Esophagus muscularis mucosa (tissue), 3 donors: ENCODE results near the gene CFAP300.

Experiments used
- EP300 ChIP-seq: sonication (generic); formaldehyde crosslinking; IDR thresholded peaks from one replicate; pipeline ENCODE4 v1.6.1; 2017; ENCODE audit warnings: antibody characterized with exemption
- TF ChIP-seq, protein P1 (sequence below), 3 experiments: fragments of 200-600 bp in 2 of 3; fragments of 450-650 bp in 1 of 3; sonication (generic) in 2 of 3; IDR thresholded peaks; one replicate each; pipeline ENCODE4 v1.5.1; 2017 to 2019; ENCODE audit warnings: antibody characterized with exemption in 3 of 3, mild to moderate bottlenecking in 2 of 3, moderate library complexity in 1 of 3

DNA sequence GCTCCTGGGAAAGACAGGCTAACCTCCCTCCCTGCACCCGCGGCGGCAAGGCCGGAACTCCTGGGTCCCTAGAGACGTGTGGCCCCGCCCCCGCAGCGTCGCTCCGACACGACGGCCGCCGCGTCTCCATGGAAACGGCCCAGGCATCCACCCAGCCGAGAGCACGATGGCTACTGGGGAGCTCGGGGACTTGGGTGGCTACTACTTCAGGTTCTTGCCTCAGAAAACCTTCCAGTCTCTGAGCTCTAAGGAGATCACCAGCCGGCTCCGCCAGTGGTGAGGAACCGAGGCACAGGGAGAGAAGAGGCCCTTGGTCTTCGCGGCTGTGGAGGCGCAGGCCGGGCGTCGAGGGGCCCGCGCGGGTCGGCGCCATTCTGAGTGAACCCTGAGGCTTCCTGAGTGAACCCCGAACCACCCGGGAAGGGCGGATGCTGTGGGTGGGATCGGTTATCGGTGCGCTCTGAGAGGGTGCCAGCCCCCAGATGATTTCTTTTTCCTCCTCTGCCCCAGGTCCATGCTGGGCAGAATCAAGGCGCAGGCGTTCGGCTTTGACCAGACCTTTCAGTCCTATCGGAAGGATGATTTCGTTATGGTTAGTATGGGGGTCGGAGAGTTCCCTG lies at the start of gene CFAP300:
- TF ChIP-seq EP300, result no peak
- TF ChIP-seq, protein P1, sequence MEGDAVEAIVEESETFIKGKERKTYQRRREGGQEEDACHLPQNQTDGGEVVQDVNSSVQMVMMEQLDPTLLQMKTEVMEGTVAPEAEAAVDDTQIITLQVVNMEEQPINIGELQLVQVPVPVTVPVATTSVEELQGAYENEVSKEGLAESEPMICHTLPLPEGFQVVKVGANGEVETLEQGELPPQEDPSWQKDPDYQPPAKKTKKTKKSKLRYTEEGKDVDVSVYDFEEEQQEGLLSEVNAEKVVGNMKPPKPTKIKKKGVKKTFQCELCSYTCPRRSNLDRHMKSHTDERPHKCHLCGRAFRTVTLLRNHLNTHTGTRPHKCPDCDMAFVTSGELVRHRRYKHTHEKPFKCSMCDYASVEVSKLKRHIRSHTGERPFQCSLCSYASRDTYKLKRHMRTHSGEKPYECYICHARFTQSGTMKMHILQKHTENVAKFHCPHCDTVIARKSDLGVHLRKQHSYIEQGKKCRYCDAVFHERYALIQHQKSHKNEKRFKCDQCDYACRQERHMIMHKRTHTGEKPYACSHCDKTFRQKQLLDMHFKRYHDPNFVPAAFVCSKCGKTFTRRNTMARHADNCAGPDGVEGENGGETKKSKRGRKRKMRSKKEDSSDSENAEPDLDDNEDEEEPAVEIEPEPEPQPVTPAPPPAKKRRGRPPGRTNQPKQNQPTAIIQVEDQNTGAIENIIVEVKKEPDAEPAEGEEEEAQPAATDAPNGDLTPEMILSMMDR (IDR thresholded peaks at IDR 0.05), result no peak
